Gastrocnemius medialis (tissue), 4 donors: ENCODE results near the gene IRS1.
"Not testable (repeated sequence)": the region's sequence is repeated elsewhere in the genome, so short reads cannot be mapped to it uniquely, and the experiment has no call there.

Source experiments
- POLR2A ChIP-seq, 2 donors: fragments of 450-650 bp; IDR thresholded peaks; one replicate each; pipeline ENCODE4 v1.6.1; 2017; ENCODE audit warnings: antibody characterized with exemption in 2 of 2, mild to moderate bottlenecking in 2 of 2, moderate library complexity in 2 of 2
- TF ChIP-seq, protein P1 (sequence below), 5 experiments: fragments of 450-650 bp in 3 of 5; fragments of 200-600 bp in 2 of 5; sonication (generic) in 2 of 5; IDR thresholded peaks in 4 of 5; conservative IDR thresholded peaks in 1 of 5; 1 replicate in 4 of 5; 2 replicates in 1 of 5; pipeline ENCODE4 v1.5.1; 2016 to 2019; ENCODE audit warnings: antibody characterized with exemption in 5 of 5, mild to moderate bottlenecking in 3 of 5, moderate library complexity in 3 of 5

DNA sequence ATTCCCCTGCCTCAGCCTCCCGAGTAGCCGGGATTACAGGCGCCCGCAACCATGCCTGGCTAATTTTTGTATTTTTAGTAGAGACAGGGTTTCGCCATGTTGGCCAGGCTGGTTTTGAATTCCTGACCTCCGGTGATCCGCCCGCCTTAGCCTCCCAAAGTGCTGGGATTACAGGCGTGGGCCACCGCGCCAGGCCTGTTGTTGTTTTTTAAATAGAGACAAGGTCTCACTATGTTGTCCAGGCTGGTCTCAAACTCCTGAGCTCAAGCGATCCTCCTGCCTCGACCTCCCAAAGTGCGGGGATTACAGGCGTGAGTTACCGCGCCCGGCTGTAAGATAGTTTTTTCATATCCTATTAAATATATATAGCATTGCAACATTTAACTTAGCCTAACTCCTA is 35.3 kb upstream of the IRS1 start:
- TF ChIP-seq, protein P1, sequence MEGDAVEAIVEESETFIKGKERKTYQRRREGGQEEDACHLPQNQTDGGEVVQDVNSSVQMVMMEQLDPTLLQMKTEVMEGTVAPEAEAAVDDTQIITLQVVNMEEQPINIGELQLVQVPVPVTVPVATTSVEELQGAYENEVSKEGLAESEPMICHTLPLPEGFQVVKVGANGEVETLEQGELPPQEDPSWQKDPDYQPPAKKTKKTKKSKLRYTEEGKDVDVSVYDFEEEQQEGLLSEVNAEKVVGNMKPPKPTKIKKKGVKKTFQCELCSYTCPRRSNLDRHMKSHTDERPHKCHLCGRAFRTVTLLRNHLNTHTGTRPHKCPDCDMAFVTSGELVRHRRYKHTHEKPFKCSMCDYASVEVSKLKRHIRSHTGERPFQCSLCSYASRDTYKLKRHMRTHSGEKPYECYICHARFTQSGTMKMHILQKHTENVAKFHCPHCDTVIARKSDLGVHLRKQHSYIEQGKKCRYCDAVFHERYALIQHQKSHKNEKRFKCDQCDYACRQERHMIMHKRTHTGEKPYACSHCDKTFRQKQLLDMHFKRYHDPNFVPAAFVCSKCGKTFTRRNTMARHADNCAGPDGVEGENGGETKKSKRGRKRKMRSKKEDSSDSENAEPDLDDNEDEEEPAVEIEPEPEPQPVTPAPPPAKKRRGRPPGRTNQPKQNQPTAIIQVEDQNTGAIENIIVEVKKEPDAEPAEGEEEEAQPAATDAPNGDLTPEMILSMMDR (IDR thresholded peaks at IDR 0.05 in 4 of 5, conservative IDR thresholded peaks at IDR 0.05 in 1 of 5) = not testable (repeated sequence)
- not testable (repeated sequence) for TF ChIP-seq POLR2A (IDR thresholded peaks at IDR 0.05)
